DOHH2 (cell line): ENCODE results near the gene CNTN1.

ENCODE experiments used
- CTCF ChIP-seq: fragments of 200-600 bp; sonication (generic); IDR thresholded peaks from one replicate; pipeline ENCODE4 v1.5.1; 2014; ENCODE audit warnings: antibody characterized with exemption, mild to moderate bottlenecking, low read depth, low read length; ENCODE audit not compliant: poor library complexity, severe bottlenecking
- EZH2phosphoT487 ChIP-seq: fragments of 200-600 bp; sonication (generic); IDR thresholded peaks from 2 replicates; pipeline ENCODE4 v1.6.1; 2017; ENCODE audit warnings: borderline replicate concordance, mild to moderate bottlenecking, antibody characterized with exemption, low read length, moderate library complexity, mixed read lengths

DNA sequence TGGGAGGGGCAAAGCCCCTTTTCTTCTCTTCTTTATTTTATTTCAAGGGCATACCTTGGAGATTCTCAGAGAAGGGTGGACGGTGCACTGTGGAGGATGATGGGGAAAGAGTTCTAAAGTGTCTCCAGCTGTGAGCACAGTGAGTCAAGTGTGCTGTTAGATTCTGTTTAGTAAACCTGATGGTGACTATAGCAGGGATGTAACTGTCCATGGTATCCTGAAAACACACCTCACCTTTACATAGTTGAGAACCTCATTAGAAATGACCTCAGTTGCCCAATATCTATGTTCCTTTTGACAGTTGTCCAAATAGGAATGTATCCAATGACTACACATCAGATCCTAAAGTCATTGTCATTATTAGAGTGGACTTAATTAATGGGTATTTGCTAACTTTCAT, 38.0 kb downstream of the CNTN1 start:
- TF ChIP-seq CTCF (no peak), EZH2phosphoT487 (no peak)
